ENCODE results near the gene TMEM247. TPM values are rescaled to one million over a fixed set of nuclear protein-coding genes. Genes with fewer than 3 reads are reported as not detected.

TMEM247 gene
- total RNA-seq, 4 donors from 2014 or later = not detected

GRCh38 chr2:46435353-46435752 lies 44.0 kb upstream of the TMEM247 start:
- intact Hi-C loops (cut with DNase I; ENCODE audit: low total_unique reads) = no loop called here
- H3K4me3 ChIP-seq (ENCODE audit: low read depth, poor library complexity, severe bottlenecking) = no peak overlapping the region
- no peak for TF ChIP-seq POLR2A (IDR thresholded peaks at IDR 0.05)
- no peak for TF ChIP-seq CTCF (IDR thresholded peaks at IDR 0.05)
- DNase-seq (ENCODE audit: low spot score in 2 of 2) = no peak

- 59 to 60% methylated on average over 4 of the region's 4 CpGs for WGBS, 2 donors
- H3K4me3 ChIP-seq (ENCODE audit: low read depth, poor library complexity, severe bottlenecking) = no peak overlapping the region
- DNase-seq (ENCODE audit: low spot score in 2 of 2) = no peak
- TF ChIP-seq CTCF (IDR thresholded peaks at IDR 0.05) (no peak), POLR2A (IDR thresholded peaks at IDR 0.05) (no peak)
- intact Hi-C loops (cut with DNase I; ENCODE audit: low total_unique reads) = no loop called here
Measured at GRCh38 chr2:46435796-46436360, 43.5 kb upstream of the TMEM247 start.

GRCh38 chr2:46436800-46437199 lies 42.6 kb upstream of the TMEM247 start:
- TF ChIP-seq POLR2A (IDR thresholded peaks at IDR 0.05) (no peak), CTCF (IDR thresholded peaks at IDR 0.05) (no peak)
- no peak overlapping the region for H3K4me3 ChIP-seq (ENCODE audit: low read depth, poor library complexity, severe bottlenecking)
- no peak for DNase-seq (ENCODE audit: low spot score in 2 of 2)
- intact Hi-C loops (cut with DNase I; ENCODE audit: low total_unique reads) = no loop called here

GRCh38 chr2:46438102-46438501 lies 41.3 kb upstream of the TMEM247 start:
- H3K4me3 ChIP-seq (ENCODE audit: low read depth, poor library complexity, severe bottlenecking) = no peak overlapping the region
- DNase-seq (ENCODE audit: low spot score in 2 of 2) = no peak
- WGBS, 2 donors = 62 to 76% methylated on average over 1 of the region's 1 CpG
- TF ChIP-seq CTCF (IDR thresholded peaks at IDR 0.05) = no peak
- TF ChIP-seq POLR2A (IDR thresholded peaks at IDR 0.05) = no peak
- intact Hi-C loops (cut with DNase I; ENCODE audit: low total_unique reads) = no loop called here

GRCh38 chr2:46438794-46439193 lies 40.6 kb upstream of the TMEM247 start:
- WGBS, 2 donors = 74 to 77% methylated on average over 2 of the region's 2 CpGs
- DNase-seq (ENCODE audit: low spot score in 2 of 2) = no peak
- TF ChIP-seq POLR2A (IDR thresholded peaks at IDR 0.05) = no peak
- no peak for TF ChIP-seq CTCF (IDR thresholded peaks at IDR 0.05)
- H3K4me3 ChIP-seq (ENCODE audit: low read depth, poor library complexity, severe bottlenecking) = no peak overlapping the region
- intact Hi-C loops (cut with DNase I; ENCODE audit: low total_unique reads) = no loop called here

- intact Hi-C loops (cut with DNase I; ENCODE audit: low total_unique reads) = no loop called here
Measured at GRCh38 chr2:46439582-46439981, 39.8 kb upstream of the TMEM247 start.

More at GRCh38 chr2:46439582-46439981, 39.8 kb upstream of the TMEM247 start:
- DNase-seq (ENCODE audit: low spot score in 2 of 2) = no peak
- 41 to 68% methylated on average over 2 of the region's 2 CpGs for WGBS, 2 donors
- no peak overlapping the region for H3K4me3 ChIP-seq (ENCODE audit: low read depth, poor library complexity, severe bottlenecking)
- TF ChIP-seq CTCF (IDR thresholded peaks at IDR 0.05) = no peak
- no peak for TF ChIP-seq POLR2A (IDR thresholded peaks at IDR 0.05)
